Nephron progenitor cell (in vitro differentiated cells): ENCODE measurements around the gene ARSB.

Experiments used
- DNase-seq: peaks from one replicate; pipeline ENCODE4 v3.0.0; 2021
- H3K27ac Mint-ChIP-seq: 2 replicates; pipeline ENCODE4 v1.8.0; 2021; ENCODE audit warnings: mild to moderate bottlenecking, moderate library complexity, mixed read lengths
- H3K27me3 Mint-ChIP-seq: 2 replicates; pipeline ENCODE4 v1.8.0; 2021; ENCODE audit warnings: mild to moderate bottlenecking, low read depth, mixed read lengths; ENCODE audit not compliant: poor library complexity
- H3K36me3 Mint-ChIP-seq: 2 replicates; pipeline ENCODE4 v1.8.0; 2021; ENCODE audit warnings: low read depth, mixed read lengths
- H3K4me1 Mint-ChIP-seq: 2 replicates; pipeline ENCODE4 v1.8.0; 2021; ENCODE audit warnings: mixed read lengths
- H3K4me3 Mint-ChIP-seq: 2 replicates; pipeline ENCODE4 v1.8.0; 2021; ENCODE audit warnings: mild to moderate bottlenecking, moderate library complexity, mixed read lengths
- H3K9me3 Mint-ChIP-seq: 2 replicates; pipeline ENCODE4 v1.8.0; 2021; ENCODE audit warnings: mild to moderate bottlenecking, moderate library complexity, mixed read lengths
- TF ChIP-seq, protein P1 (sequence below): fragments of 200-600 bp; sonication (generic); IDR thresholded peaks from 2 replicates; pipeline ENCODE4 v1.5.0; 2021; ENCODE audit warnings: antibody characterized with exemption

Gene ARSB

DNA sequence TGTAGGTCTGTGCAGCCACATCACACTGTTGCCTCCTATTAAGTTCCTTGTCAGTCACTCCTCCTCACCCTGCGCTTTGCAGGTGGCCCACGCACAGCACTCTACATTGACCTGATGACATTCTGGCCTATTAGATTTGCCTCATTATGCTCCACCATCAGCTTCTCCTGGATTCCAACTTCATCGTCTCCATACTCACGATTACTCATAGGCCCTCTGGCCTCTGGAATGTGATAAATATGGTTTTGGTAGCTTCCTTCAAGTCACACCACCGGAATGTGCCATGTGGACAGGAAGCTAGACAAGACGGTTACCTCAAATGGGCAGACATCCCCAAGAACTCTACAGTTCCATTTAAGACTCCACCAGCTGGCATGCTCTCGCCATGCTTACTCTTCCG, 178.6 kb downstream of the ARSB start:
- H3K36me3 Mint-ChIP-seq: peaks cover 6% of the 10 kb centered on the region
- H3K9me3 Mint-ChIP-seq: no peaks in the 10 kb centered on the region
- TF ChIP-seq, protein P1, sequence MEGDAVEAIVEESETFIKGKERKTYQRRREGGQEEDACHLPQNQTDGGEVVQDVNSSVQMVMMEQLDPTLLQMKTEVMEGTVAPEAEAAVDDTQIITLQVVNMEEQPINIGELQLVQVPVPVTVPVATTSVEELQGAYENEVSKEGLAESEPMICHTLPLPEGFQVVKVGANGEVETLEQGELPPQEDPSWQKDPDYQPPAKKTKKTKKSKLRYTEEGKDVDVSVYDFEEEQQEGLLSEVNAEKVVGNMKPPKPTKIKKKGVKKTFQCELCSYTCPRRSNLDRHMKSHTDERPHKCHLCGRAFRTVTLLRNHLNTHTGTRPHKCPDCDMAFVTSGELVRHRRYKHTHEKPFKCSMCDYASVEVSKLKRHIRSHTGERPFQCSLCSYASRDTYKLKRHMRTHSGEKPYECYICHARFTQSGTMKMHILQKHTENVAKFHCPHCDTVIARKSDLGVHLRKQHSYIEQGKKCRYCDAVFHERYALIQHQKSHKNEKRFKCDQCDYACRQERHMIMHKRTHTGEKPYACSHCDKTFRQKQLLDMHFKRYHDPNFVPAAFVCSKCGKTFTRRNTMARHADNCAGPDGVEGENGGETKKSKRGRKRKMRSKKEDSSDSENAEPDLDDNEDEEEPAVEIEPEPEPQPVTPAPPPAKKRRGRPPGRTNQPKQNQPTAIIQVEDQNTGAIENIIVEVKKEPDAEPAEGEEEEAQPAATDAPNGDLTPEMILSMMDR: no peak
- no peak for DNase-seq
- no peak overlapping the region for H3K27ac Mint-ChIP-seq
- H3K4me1 Mint-ChIP-seq: peaks cover 82% of the 10 kb centered on the region
- H3K4me3 Mint-ChIP-seq: no peak overlapping the region
- H3K27me3 Mint-ChIP-seq: no peaks in the 10 kb centered on the region

DNA sequence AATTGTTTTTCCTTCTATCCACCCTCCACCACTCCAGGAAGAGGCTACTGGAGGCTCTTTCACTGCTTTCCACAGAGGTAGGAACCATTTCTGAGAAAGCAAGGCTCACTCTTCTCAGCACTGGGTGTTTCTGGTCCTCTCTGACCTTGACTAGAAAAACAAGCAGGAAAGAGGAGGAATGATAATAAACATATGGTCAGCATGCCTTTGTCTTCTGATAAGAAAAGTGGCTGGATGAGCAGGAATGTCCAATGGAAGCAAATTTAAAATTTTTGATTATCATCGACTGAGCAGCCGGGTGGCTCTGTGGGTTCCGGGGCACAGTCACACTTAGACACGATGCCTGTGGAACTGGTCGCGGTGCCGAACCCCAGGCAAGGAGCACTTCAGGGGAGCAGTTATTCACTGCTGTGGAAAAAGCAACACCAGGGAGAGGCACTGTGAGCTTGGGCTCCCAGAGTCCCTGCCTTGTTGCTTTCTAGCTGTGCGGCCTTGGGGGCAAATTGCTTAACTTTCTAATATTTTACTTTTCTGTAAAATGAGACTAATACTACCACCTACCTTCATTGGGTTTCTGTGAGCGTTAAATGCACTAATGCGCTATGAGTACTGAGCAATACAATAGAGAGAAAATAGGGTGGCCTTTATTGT, 179.5 kb downstream of the ARSB start:
- no peaks in the 10 kb centered on the region for H3K27me3 Mint-ChIP-seq
- peak overlapping the region; percentile 39 for H3K27ac Mint-ChIP-seq
- H3K4me1 Mint-ChIP-seq: peaks cover 80% of the 10 kb centered on the region
- peaks cover 7% of the 10 kb centered on the region for H3K9me3 Mint-ChIP-seq
- no peak overlapping the region for H3K4me3 Mint-ChIP-seq
- no peak for DNase-seq
- TF ChIP-seq, protein P1: no peak
- H3K36me3 Mint-ChIP-seq: peaks cover 15% of the 10 kb centered on the region

DNA sequence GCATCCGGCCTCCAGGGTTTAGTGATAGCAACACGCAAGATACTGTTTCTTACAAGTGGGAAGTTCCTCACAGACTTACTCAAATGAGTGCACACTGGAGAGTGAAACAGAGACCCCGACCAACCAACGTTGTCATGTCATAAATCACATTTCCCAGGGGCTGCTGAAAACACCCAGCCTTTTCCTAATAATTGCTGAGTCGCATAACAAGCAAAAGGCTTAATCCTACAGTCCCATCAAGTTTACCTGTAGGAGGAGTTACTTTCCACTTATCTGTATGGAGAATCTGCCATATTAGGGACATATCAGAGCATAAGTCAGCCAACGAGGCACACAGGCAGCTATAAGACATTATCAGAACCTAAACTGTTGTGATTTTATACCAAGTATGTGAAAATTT, 180.1 kb downstream of the ARSB start:
- peaks cover 74% of the 10 kb centered on the region for H3K4me1 Mint-ChIP-seq
- peaks cover 17% of the 10 kb centered on the region for H3K36me3 Mint-ChIP-seq
- no peaks in the 10 kb centered on the region for H3K27me3 Mint-ChIP-seq
- TF ChIP-seq, protein P1: no peak
- H3K27ac Mint-ChIP-seq: peak overlapping the region; percentile 85
- no peak for DNase-seq
- H3K4me3 Mint-ChIP-seq: no peak overlapping the region
- peaks cover 8% of the 10 kb centered on the region for H3K9me3 Mint-ChIP-seq

DNA sequence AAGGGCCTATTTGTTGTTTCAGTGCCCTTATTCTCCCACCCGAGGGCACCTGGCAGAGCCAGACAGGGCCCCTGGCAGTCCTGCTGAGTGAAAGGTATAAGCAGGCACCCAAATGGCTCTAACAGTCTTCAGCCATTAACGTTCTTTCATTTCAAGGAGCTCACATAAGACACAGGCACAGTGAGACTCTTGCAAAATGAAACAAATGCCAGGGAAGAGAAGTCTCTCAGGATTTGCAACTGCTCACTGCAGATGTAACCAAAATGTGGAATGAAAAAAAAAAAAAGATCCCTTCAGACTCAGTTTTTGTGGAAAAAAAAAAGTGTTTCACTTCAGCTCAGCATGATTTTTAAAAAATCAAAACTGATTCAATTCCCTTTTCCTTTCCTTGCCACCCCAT, 181.2 kb downstream of the ARSB start:
- Mint-ChIP-seq H3K27me3 (no peaks in the 10 kb centered on the region), H3K4me3 (no peak overlapping the region), H3K9me3 (peaks cover 12% of the 10 kb centered on the region), H3K27ac (peak overlapping the region; percentile 7), H3K36me3 (peaks cover 24% of the 10 kb centered on the region), H3K4me1 (peaks cover 63% of the 10 kb centered on the region)
- TF ChIP-seq, protein P1: no peak
- no peak for DNase-seq

DNA sequence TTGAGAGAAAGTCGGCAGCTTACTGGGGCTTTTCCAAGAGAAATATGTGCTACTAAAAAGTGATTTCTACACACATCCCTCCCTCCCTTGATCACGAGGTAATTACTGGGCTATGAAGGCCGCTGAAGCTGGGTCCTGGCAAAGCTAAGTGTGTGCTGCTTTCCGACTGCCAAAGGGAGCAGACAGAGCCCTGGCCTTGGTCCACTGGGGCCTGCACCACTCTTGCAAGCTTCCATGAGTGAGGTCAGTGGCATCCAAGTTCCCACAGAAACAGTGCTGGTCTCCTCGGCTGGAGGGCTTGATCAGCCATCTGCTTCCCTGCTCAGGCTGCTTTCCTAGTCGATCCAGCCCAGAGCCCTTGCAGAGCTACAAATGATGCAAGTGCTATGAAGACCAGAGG, 181.8 kb downstream of the ARSB start:
- TF ChIP-seq, protein P1: no peak
- H3K4me3 Mint-ChIP-seq: no peak overlapping the region
- H3K27ac Mint-ChIP-seq: no peak overlapping the region
- no peaks in the 10 kb centered on the region for H3K27me3 Mint-ChIP-seq
- peaks cover 24% of the 10 kb centered on the region for H3K36me3 Mint-ChIP-seq
- peaks cover 12% of the 10 kb centered on the region for H3K9me3 Mint-ChIP-seq
- no peak for DNase-seq
- H3K4me1 Mint-ChIP-seq: peaks cover 57% of the 10 kb centered on the region

DNA sequence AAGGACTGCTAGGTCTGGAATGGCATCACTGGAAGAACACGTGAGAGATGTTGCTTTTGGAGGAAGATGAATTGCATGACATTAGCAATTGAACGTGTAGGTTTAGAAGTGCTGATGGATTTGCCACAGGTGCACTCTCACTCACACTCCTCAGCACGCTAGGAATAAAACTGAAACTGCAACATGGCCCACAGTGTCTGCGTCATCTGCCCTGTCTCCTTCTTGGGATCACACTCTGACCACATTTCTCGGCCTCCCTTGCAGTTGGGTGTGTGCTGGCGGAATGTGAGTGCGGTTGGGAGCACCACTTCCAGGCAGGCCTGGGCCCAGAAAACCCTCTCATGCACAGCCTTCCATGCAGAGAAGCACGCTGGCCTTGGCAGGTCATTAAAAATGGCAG, 183.7 kb downstream of the ARSB start:
- H3K27ac Mint-ChIP-seq: no peak overlapping the region
- H3K4me3 Mint-ChIP-seq: no peak overlapping the region
- H3K27me3 Mint-ChIP-seq: peaks cover 3% of the 10 kb centered on the region
- no peak for DNase-seq
- TF ChIP-seq, protein P1: no peak
- peaks cover 12% of the 10 kb centered on the region for H3K9me3 Mint-ChIP-seq
- H3K4me1 Mint-ChIP-seq: peaks cover 50% of the 10 kb centered on the region
- peaks cover 31% of the 10 kb centered on the region for H3K36me3 Mint-ChIP-seq
